Coronary artery (tissue), 2 donors: Measurements from ENCODE around the gene AFG1L.
"Not testable (repeated sequence)": the region's sequence is repeated elsewhere in the genome, so short reads cannot be mapped to it uniquely, and the experiment has no call there.

ENCODE experiments used
- DNase-seq: peaks from one replicate; pipeline ENCODE4 v3.0.0-alpha.2; 2017; ENCODE audit warnings: low spot score
- H3K27ac ChIP-seq, 2 donors: fragments of 200-600 bp; sonication (generic); one replicate each; pipeline ENCODE4 v1.5.1; 2016 to 2019
- H3K4me3 ChIP-seq: fragments of 200-600 bp; sonication (generic); 2 replicates; pipeline ENCODE4 v1.5.1; 2016; ENCODE audit warnings: mild to moderate bottlenecking, moderate library complexity
- TF ChIP-seq, protein P1 (sequence below): fragments of 200-600 bp; sonication (generic); IDR thresholded peaks from one replicate; pipeline ENCODE4 v1.5.1; 2019; ENCODE audit warnings: antibody characterized with exemption

AFG1L gene

DNA sequence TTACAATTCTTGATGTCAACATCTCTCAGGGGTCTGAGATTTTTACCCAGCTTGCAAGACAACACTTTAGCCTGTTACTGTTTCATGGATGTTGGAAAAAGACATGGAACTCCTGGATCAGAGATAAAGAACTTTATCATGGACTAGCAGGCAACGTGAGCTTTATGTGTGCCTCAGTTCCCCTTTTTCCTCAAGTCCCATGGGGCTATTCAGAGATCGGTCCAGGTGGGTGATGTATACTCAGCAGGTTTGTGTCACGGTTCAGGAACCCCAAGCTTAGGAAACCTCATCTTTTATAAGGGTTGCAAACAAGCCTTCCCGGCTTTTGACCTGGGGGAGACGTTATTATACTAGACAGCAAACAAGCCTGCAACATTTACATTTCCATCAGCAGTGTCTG, 15.0 kb downstream of the AFG1L start:
- Histone ChIP-seq H3K27ac (no peak overlapping the region), H3K4me3 (no peak overlapping the region)
- TF ChIP-seq, protein P1, sequence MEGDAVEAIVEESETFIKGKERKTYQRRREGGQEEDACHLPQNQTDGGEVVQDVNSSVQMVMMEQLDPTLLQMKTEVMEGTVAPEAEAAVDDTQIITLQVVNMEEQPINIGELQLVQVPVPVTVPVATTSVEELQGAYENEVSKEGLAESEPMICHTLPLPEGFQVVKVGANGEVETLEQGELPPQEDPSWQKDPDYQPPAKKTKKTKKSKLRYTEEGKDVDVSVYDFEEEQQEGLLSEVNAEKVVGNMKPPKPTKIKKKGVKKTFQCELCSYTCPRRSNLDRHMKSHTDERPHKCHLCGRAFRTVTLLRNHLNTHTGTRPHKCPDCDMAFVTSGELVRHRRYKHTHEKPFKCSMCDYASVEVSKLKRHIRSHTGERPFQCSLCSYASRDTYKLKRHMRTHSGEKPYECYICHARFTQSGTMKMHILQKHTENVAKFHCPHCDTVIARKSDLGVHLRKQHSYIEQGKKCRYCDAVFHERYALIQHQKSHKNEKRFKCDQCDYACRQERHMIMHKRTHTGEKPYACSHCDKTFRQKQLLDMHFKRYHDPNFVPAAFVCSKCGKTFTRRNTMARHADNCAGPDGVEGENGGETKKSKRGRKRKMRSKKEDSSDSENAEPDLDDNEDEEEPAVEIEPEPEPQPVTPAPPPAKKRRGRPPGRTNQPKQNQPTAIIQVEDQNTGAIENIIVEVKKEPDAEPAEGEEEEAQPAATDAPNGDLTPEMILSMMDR = no peak
- no peak for DNase-seq

DNA sequence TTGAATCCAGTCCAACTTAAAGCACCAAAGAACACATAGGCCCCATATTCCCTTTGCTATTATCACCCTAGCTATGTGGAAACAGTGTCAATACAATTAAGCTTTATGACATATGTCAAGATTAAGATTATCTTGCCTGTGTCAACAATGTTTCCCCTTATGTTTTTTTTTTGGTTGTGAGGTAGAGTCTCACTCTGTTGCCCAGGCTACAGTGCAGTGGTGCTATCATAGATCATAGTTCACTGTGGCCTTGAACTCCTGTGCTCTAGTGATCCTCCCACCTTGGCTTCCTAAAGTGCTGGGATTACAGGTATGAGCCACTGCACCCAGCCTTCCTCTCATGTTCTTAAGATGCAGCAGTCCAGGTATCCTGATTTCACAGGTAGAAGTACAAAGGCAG, 17.8 kb downstream of the AFG1L start:
- Histone ChIP-seq H3K4me3 (no peak overlapping the region), H3K27ac (no peak overlapping the region)
- TF ChIP-seq, protein P1 = no peak
- DNase-seq = no peak

DNA sequence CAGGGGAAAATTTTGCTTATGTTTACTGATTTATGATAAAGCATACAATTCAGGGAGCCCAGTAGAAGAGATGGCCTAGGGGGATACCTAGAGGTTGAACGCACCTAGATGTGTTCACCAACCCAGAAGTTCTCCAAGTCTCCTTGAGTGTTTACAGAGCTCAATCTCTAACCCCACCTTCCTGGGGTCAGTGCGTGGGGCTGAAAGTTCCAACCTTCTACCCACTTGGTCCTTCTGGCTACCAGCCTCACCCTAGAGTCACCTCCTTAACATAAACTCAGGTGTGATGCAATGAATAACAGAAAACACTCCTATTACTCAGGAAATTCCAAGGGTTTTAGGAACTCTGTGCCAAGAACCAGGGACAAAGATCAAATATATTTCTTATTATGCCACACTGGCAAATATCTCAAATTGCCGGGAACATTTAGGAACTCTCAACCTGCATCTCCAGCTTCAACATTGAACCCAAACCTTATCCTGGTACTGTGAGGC, 26.4 kb downstream of the AFG1L start:
- H3K4me3 ChIP-seq = no peak overlapping the region
- TF ChIP-seq, protein P1 = no peak

DNA sequence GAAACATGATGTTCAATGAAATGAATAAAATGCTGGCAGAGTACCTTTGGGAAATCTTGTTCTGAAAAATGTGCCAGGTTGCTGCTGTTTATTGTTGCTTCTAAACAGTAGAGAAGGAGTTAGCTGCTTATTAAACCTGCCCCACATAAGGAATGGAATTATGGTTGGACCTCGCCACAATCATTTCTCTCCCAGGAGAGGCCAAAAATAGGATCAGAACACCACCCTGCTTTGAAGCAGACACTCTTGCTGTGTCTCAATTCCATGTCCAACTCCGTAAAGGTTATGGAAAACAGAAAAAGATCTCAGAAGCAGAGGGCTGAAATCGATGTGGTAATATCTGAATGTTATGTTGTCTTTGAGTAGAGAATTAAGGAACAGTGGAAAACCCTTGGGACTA, 27.9 kb downstream of the AFG1L start:
- no peak for DNase-seq
- TF ChIP-seq, protein P1 = no peak
- H3K4me3 ChIP-seq = no peak overlapping the region

More for the DNA sequence above, 26.4 kb downstream of the AFG1L start:
- no peak for DNase-seq
- H3K27ac ChIP-seq = no peak overlapping the region

DNA sequence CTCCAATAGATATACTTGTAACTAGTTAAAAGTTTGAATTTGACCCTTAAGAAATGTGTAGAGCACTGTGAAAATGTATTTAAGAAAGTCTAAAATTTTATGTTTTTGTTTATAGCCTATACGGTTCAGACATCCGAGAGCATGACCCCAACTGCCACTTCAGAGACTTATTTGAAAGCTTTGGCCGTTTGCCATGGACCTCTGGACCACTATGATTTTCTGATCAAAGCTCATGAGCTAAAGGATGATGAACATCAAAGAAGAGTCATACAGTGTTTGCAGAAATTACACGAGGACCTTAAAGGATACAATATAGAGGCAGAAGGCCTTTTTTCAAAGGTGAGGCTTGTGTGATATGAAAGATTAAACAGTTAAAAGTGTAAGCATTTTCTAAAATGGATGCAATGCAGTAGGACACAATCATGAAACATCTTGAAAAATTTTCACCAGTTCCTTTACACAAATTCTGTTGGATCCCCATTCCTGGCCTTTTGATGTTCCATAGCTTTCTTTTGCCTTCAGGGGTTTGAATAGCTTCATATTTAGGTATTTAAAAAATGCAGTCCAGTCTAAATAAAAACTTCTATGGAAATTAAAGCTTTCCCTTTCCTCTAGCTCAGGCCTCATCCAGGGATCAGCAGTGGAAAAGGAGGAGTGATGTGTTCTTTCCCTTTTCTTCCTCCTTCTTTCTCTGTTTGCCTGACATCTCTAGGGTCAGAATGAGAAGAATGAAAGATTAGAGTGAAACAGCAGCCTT, 29.0 kb downstream of the AFG1L start:
- no peak for DNase-seq
- TF ChIP-seq, protein P1 = no peak
- no peak overlapping the region for H3K4me3 ChIP-seq
- no peak overlapping the region for H3K27ac ChIP-seq

More for the DNA sequence above, 27.9 kb downstream of the AFG1L start:
- H3K27ac ChIP-seq = no peak overlapping the region

DNA sequence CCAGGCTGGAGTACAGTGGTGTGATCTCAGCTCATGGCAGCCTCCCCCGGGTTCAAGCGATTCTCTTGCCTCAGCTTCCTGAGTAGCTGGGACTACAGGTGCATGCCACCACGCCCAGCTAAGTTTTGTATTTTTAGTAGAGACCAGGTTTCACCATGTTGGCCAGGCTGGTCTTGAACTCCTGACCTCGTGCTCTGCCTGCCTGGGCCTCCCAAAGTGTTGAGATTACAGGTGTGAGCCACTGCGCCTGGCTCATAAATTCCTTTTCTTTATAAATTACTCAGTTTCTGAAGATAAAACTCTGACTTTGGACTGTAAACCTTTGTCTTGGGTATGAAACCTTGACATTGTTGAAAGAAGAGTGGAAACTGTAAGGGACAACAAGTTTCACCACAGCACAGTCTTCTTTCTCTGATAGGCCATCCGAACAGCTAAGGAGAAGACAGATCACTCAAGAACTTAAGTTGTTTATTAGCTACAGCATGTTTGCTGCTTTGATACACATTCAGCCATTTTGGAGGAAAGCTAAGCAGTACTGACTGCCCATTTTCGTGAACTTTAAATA, 35.4 kb downstream of the AFG1L start:
- H3K4me3 ChIP-seq, DNase-seq, H3K27ac ChIP-seq: not testable (repeated sequence)

DNA sequence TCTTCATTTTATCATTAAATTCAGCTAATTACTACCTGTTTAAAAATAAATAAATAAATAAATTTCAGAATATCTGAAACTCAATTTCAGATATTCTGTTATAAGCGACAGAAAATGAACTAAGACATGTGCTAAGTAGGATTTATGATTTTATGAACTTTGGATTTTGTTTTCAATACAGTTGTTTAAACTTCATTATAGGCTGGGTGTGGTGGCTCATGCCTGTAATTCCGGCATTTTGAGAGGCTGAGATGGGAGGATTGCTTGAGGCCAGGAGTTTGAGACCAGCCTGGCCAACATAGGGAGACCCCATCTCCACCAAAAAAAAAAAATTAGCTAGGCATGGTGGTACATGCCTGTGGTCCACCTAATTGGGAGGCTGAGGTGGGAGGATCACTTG, 36.0 kb downstream of the AFG1L start:
- DNase-seq = no peak
- H3K4me3 ChIP-seq = no peak overlapping the region
- no peak overlapping the region for H3K27ac ChIP-seq
- TF ChIP-seq, protein P1 = no peak
